Natural killer cell treated with Interleukin-12 subunit alpha and Interleukin-12 subunit beta and Interleukin-15 and Interleukin-18, amount 100 ng/mL, for 72 hours (primary cell): Measurements from ENCODE around the gene TAF4. TPM values are rescaled to one million over a fixed set of nuclear protein-coding genes. Genes with fewer than 3 reads are reported as not detected.
A peak's percentile ranks its signal among the peaks of the same experiment; 100 is the strongest.
"Not testable (repeated sequence)": the region's sequence is repeated elsewhere in the genome, so short reads cannot be mapped to it uniquely, and the experiment has no call there.

Experiments used
- ATAC-seq, 2 donors: fragments of 150-1000 bp; cut with Tn5 transposase in 1 of 2; sonication (Bioruptor Pico), chemical (Tn5 transposase) in 1 of 2; 2 replicates each; pipeline ENCODE4 v1.10.0; 2021
- DNase-seq: peaks from one replicate; pipeline ENCODE4 v3.0.0; 2022; ENCODE audit warnings: low spot score
- H3K27ac Mint-ChIP-seq, 2 donors: 1 replicate in 1 of 2; 2 replicates in 1 of 2; pipeline ENCODE4 v1.8.0; 2022; ENCODE audit warnings: mixed read lengths in 2 of 2, mild to moderate bottlenecking in 1 of 2, moderate library complexity in 1 of 2
- H3K27me3 Mint-ChIP-seq, 2 donors: 1 replicate in 1 of 2; 2 replicates in 1 of 2; pipeline ENCODE4 v1.8.0; 2022; ENCODE audit warnings: mixed read lengths in 2 of 2
- H3K36me3 Mint-ChIP-seq: one replicate; pipeline ENCODE4 v1.8.0; 2022; ENCODE audit warnings: mixed read lengths
- H3K4me1 Mint-ChIP-seq, 2 donors: 1 replicate in 1 of 2; 2 replicates in 1 of 2; pipeline ENCODE4 v1.8.0; 2022; ENCODE audit warnings: low read depth in 2 of 2, mixed read lengths in 2 of 2, mild to moderate bottlenecking in 1 of 2
- H3K4me3 Mint-ChIP-seq: one replicate; pipeline ENCODE4 v1.8.0; 2022; ENCODE audit warnings: mixed read lengths
- H3K9me3 Mint-ChIP-seq: 2 replicates; pipeline ENCODE4 v1.8.0; 2022; ENCODE audit warnings: mixed read lengths
- total RNA-seq, 2 donors: library from RNA; stranded (reverse); gene quantifications; one replicate each; pipeline ENCODE4 v1.2.3, GENCODE V29; 2022

The TAF4 gene
- total RNA-seq, 2 donors from 2014 or later: 22.2 to 53.6 TPM

DNA sequence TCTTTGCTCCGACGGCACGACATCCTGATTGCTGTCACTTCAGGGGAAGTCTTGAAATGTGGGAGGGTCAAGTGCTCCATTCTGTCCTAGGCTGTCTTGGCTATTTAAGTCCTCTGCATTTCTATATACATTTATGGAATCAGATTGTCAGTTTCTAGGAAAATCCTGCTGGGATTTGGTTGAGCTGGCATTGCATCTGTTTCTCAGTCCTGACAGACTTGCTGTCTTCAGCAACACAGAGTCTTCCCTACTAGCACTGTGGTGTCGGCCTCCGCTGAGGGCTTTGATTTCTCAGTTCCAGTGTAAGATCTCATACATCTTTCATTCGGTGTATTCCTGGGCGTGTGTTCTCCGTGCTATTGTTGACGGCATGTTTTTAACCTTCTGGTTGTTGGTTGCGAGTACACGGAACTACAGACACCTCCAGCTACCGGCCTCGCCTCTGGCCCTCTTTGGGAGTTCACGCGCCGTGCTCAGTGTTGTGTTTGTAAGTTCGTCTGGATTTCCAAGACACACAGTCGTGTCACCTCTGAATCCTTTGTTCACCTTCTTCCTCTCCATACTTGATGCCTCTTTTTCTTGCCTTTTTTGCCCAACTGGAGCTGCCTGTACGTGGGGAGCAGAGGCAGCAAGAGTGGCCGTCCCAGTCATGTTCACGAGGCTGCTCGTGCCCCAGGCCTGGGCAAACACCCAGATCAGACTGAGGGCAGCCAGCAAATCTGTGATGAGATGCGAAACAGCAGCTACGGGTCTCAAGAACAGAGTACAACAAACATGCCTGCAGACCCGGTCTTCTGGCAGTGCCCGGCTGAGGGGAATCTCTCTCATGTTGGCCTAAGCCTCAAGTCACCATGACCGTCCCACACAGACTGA, 92.8 kb downstream of the TAF4 start:
- H3K9me3 Mint-ChIP-seq: no peaks in the 10 kb centered on the region
- H3K36me3 Mint-ChIP-seq: peaks cover 7% of the 10 kb centered on the region
- no peak overlapping the region for H3K4me3 Mint-ChIP-seq
- H3K4me1 Mint-ChIP-seq: peaks cover 0 to 2% of the 10 kb centered on the region in 2 donors
- H3K27me3 Mint-ChIP-seq: peaks cover 0 to 3% of the 10 kb centered on the region in 2 donors
- no peak for DNase-seq
- H3K27ac Mint-ChIP-seq: no peak overlapping the region
- ATAC-seq: no peak

DNA sequence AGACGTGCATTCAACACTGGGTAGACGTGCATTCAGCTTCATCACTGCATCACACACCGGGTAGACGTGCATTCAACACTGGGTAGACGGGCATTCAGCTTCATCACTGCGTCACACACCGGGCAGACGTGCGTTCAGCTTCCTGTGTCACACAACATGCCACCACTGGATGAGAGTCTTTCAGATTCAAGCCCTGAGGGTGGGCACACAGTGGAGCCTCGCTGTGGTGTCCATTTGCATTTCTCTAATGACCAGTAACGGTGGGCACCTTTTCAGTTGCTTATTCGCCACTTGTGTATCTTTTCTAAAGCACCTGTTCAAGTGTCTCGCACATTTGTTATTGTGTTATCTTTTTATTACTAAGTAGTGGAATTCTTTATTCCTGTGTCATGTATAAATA, 94.1 kb downstream of the TAF4 start:
- not testable (repeated sequence) for H3K4me1 Mint-ChIP-seq, H3K36me3 Mint-ChIP-seq, H3K9me3 Mint-ChIP-seq, H3K4me3 Mint-ChIP-seq, DNase-seq, H3K27me3 Mint-ChIP-seq, H3K27ac Mint-ChIP-seq, ATAC-seq

DNA sequence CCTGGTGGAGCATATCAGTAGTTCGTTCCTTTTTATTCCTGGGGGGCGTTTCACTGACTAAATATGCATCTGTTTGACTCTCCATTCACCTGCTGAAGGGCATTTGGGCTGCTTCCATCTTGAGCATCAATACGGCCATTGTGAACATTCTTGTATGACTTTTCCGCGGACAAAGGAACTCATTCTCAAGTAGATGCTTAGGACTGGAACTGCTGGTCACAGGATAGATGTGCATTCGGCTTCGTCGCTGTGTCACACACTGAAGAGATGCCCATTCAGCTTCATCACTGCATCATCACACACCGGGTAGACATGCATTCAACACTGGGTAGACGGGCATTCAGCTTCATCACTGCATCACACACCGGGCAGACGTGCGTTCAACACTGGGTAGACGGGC, 95.3 kb downstream of the TAF4 start:
- Mint-ChIP-seq H3K4me3 (no peak overlapping the region), H3K27me3 (peaks cover 0 to 4% of the 10 kb centered on the region in 2 donors), H3K4me1 (no peaks in the 10 kb centered on the region), H3K36me3 (peaks cover 7% of the 10 kb centered on the region), H3K9me3 (no peaks in the 10 kb centered on the region), H3K27ac (no peak overlapping the region)
- ATAC-seq: no peak
- no peak for DNase-seq

DNA sequence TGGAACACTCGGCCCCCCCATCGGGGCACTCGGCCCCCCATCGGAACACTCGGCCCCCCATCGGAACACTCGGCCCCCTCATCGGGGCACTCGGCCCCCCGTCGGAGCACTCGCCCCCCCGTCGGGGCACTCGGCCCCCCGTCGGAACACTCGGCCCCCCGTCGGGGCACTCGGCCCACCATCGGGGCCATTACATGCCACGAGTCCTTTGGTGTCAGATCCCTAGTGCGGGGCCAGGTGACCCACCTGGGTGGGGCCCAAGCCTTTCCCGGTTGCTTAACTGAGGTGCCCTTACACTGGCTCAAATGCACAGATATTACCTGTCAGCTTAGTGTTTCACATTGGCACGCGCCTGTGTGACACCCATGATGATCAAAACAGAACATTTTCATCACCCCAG, 95.9 kb downstream of the TAF4 start:
- H3K4me1 Mint-ChIP-seq: no peaks in the 10 kb centered on the region
- peaks cover 7% of the 10 kb centered on the region for H3K36me3 Mint-ChIP-seq
- H3K4me3 Mint-ChIP-seq: no peak overlapping the region
- peaks cover 0 to 6% of the 10 kb centered on the region in 2 donors for H3K27me3 Mint-ChIP-seq
- no peak overlapping the region for H3K27ac Mint-ChIP-seq
- H3K9me3 Mint-ChIP-seq: no peaks in the 10 kb centered on the region
- ATAC-seq (no peak), DNase-seq (no peak)

DNA sequence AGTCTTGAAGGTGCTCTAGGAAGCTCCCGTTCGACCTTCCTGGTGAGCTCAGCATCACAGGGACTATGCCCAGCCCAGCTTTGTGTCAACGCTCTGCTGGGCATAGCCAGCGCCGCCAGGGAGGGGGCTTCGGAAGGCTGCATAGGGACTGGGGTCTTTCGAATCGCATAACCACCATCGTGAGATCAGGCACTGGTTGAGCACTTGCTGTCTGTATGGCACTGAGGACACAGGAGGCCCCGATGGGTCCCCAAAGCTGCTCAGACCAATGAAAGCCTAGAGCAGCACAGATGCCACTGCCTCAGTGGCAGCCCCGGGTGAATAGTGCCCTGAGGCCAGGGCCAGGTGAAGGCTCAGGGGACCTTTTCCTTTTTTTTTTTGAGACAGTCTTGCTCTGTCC, 96.7 kb downstream of the TAF4 start:
- H3K4me1 Mint-ChIP-seq: no peaks in the 10 kb centered on the region
- H3K36me3 Mint-ChIP-seq: peaks cover 7% of the 10 kb centered on the region
- H3K9me3 Mint-ChIP-seq: no peaks in the 10 kb centered on the region
- H3K27ac Mint-ChIP-seq: no peak overlapping the region
- H3K4me3 Mint-ChIP-seq: no peak overlapping the region
- ATAC-seq (no peak), DNase-seq (no peak)
- H3K27me3 Mint-ChIP-seq: peaks cover 0 to 6% of the 10 kb centered on the region in 2 donors

DNA sequence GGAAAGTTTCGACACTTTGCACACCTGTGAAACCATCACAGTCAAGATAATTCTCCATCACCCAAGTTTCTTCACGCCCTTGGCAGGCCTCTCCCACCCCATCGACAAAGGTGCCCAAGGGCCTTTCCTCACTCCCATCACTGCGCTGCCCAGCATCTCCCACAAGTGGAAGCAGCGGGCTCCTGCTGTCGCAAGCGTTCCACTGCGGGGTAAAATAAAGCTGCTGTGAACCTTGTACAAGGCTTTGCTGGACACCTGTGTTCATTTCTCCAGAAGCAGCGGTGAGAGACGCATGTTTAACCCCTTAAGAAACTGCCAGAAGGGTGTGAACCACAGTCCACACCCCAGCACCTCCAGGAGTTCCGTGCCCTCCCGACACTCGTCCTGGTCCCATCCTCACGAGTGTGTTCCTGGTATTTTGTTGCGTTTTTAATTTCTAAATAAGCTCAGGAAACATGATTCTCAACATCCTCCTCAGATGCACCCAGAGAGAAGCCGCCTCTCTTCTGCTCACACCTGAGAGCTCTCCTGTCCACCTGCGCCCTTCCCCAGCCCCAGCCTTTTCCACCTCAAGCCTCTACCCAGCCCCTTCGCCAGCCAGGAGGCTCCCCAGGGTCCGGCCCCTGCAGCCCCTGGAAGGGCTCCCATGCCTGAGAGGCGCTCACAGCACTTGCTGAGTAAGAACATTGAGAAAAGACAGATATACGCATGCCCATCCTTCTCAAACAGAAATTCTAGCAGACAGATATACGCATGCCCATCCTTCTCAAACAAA, 97.5 kb downstream of the TAF4 start:
- Mint-ChIP-seq H3K9me3 (no peaks in the 10 kb centered on the region), H3K4me1 (no peaks in the 10 kb centered on the region), H3K27me3 (peaks cover 0 to 8% of the 10 kb centered on the region in 2 donors), H3K4me3 (no peak overlapping the region), H3K36me3 (peaks cover 7% of the 10 kb centered on the region), H3K27ac (no peak overlapping the region)
- ATAC-seq (no peak), DNase-seq (no peak)

DNA sequence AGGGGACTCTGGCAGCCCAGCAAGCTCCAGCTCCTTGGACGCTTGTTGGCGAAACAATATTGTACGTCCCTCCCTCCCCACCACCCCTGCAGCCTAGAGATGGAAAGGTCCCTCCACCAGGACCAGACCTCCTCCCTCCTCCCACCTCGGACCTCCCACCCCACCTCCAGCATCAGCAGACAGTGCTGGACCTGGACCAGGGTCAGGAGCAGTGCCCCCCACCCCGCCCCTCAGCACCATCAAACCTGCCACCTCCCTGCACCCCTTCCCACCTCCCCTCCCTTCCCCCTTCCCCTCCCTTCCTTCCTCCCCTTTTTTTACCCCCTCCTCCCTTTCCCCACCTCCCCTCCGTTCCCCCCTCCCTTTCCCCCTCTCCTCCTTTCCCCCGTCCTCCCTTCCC, 98.4 kb downstream of the TAF4 start:
- DNase-seq (no peak), ATAC-seq (no peak)
- Mint-ChIP-seq H3K4me3 (no peak overlapping the region), H3K27me3 (peaks cover 0 to 8% of the 10 kb centered on the region in 2 donors), H3K36me3 (peaks cover 2% of the 10 kb centered on the region), H3K27ac (no peak overlapping the region), H3K9me3 (no peaks in the 10 kb centered on the region), H3K4me1 (no peaks in the 10 kb centered on the region)

DNA sequence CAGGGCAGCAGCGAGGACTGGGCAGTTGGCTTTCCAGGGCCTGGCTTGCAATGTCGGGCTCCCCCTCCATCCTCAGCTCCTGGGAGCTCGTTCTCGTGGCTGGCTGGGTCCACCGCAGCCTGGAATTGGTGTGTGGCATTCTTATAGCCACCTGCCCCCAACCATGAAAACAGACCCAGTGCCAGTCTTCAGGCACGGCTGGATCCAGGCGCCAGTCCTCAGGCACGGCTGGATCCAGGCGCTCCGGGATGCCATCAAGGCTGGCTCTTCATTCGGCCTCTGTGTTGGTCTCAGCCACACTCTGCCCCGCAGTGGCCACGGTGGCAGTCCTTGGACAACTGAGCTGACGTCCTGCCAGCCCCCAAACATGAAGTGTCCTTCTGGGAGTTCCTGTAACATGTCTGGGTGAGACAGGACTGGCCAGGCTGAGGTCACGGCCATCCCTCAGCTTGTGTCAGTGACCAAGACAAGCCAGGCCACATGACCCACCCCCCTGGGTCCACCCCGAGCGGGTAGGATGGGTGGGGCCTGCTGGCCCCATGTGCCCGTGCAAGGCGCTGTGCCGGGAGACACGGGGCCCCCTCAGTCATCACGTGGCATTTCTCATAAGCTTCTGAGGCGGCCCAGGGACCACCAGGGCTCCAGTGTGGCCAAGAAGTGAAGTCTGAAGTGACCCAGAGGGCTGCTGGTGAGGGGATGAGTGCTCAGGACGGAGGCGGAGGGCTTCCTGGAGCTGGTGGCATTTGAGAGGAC, 99.0 kb downstream of the TAF4 start:
- Mint-ChIP-seq H3K36me3 (no peaks in the 10 kb centered on the region), H3K9me3 (no peaks in the 10 kb centered on the region), H3K4me1 (no peaks in the 10 kb centered on the region), H3K4me3 (no peak overlapping the region), H3K27ac (no peak overlapping the region), H3K27me3 (peaks cover 0 to 11% of the 10 kb centered on the region in 2 donors)
- DNase-seq (no peak), ATAC-seq (no peak)

DNA sequence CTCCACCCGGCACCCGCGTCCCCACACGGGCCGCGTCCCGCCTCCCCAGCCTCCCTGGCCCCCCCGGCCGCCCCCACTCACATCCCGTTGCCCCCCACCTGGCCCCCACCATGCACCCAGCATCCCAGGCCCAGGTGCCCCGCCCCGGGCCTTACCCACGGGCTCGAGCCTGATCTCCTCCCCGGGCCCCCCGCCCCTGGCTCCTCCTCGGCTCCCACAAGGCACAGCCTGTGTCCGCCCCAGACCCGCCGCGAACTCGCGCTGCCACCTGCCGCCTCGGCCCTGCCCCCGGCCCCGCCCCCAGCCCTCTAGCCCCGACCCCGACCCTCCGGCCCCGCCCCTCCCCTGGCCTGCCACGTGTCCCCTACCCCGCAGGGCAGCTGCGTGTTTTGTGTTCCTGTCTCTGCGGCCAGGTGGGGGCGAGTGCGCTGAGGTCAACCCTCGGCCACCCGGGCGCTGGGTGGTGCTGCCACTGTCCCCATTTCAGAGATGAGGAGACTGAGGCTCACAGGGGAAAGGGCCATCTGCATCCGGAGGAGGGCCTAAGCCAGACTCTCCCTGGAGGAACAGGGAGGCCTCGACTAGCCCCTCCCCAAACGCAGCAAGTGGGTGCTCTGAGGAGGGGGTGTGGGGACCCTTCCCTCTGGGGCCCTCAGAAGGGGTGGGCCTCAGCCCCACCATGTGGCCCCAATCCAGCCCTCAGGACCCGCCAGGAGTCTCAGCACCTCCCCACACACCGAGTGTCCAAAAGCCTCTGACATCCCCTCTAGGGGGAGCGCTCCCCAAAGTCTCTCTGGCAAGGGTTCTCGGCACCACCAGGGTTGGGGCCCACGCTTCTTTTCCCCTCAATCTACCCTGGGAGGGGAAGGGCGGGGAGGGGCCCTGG, 99.8 kb downstream of the TAF4 start:
- peak; percentile 17 to 34 for ATAC-seq
- Mint-ChIP-seq H3K4me1 (no peaks in the 10 kb centered on the region), H3K27ac (no peak overlapping the region), H3K27me3 (peaks cover 0 to 11% of the 10 kb centered on the region in 2 donors), H3K4me3 (no peak overlapping the region), H3K9me3 (no peaks in the 10 kb centered on the region), H3K36me3 (no peaks in the 10 kb centered on the region)
- DNase-seq: no peak

DNA sequence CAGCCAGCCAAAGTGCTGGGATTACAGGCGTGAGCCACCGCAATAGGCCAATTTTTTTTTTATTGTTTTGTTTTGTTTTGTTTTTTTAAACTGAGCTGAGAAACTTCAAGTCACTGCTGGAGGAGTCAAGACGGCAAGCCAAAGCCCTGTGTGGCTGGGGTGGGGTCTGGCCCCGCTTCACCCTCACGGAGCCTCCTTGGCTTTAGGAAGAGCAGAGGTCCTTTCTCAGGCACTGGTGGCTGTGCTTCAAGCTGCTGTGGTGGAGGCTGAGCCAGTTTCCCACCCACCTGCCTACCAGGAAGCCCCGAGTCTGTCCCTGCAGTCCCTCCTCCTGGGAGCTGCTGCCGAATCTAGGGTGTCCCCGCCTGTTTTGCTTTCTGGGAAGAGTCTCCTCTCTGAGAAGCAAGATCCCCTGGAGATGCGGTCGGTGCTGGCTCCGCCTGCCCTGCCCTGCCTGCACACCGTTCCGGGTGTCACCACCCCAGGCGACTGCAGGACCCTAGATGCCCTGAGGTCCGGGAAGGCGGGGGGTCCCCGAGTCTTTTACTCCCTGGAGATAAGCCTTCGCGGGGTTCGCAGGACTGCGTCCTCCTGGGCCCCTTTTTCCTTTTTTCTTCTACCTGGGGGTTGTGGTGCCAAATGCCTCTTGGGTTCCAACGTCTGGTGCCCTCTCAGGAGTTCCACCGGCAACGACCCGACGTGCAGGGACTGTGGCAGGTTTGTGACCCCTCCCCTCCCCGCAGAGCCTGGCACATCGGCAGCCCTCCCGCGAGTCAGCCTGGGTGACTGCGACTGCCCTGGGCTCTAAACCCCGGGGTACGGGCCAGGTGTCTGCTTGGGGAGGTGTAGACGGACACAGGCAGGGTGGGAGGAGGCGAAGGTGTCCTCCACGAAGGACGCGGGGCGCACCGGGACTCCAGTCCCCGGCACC, 100.7 kb downstream of the TAF4 start:
- H3K4me3 Mint-ChIP-seq: no peak overlapping the region
- ATAC-seq: peak in 1 of 2 donors; percentile 18
- peaks cover 0 to 11% of the 10 kb centered on the region in 2 donors for H3K27me3 Mint-ChIP-seq
- H3K4me1 Mint-ChIP-seq: no peaks in the 10 kb centered on the region
- DNase-seq: no peak
- no peaks in the 10 kb centered on the region for H3K9me3 Mint-ChIP-seq
- H3K36me3 Mint-ChIP-seq: no peaks in the 10 kb centered on the region
- no peak overlapping the region for H3K27ac Mint-ChIP-seq

DNA sequence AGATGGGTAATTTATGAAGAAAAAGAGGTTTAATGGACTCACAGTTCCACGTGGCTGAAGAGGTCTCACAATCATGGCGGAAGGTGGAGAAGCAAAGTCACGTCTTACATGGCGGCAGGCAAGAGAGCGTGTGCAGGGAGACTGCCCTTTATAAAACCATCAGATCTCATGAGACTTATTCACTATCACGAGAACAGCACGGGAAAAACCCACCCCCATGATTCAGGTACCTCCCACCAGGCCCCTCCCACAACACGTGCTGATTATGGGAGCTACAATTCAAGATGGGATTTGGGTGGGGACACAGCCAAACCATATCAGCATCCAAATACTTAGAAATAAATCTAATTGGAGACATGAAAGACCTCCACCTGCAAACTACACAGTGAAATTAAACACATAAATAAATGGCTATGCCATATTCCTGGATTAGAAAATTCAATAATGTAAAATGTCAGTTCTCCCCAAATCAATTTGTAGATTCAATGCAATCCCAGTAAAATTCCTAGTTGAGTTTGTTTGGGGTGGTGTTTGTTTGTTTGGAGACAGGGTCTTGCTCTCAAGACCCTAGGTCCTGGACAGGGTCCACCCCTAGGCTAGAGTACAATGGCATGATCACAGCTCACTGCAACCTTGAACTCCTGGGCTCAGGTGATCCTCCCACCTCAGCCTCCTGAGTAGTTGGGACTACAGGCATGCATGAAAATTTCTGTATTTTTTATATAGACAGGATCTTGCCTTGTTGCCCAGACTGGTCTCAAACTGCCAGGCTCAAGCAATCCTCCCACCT, 101.6 kb downstream of the TAF4 start:
- ATAC-seq (no peak), DNase-seq (no peak)
- H3K4me3 Mint-ChIP-seq: no peak overlapping the region
- H3K27me3 Mint-ChIP-seq: peaks cover 0 to 11% of the 10 kb centered on the region in 2 donors
- H3K4me1 Mint-ChIP-seq: no peaks in the 10 kb centered on the region
- H3K36me3 Mint-ChIP-seq: no peaks in the 10 kb centered on the region
- no peak overlapping the region for H3K27ac Mint-ChIP-seq
- no peaks in the 10 kb centered on the region for H3K9me3 Mint-ChIP-seq

DNA sequence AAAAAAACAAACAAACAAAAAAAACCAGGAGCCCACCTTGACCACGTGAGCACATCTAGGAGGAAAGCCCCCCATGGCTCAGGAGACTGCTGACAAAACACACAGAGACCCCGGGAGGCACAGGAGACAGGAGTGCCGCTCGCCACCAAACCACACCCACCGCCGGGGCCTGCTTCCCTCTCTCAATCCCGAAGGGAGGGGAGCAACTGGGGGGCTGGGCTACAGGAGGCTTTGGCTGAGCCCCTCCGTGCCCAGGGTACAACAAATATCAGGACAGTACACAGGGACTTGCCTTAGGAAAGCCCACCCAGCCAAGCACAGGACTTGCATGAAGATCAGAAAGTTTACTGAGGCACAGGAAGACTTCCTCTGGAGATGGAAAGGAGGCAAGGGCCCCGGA, 102.5 kb downstream of the TAF4 start:
- ATAC-seq: no peak
- Mint-ChIP-seq H3K27me3 (peaks cover 0 to 11% of the 10 kb centered on the region in 2 donors), H3K4me3 (no peak overlapping the region), H3K9me3 (no peaks in the 10 kb centered on the region), H3K27ac (no peak overlapping the region), H3K4me1 (no peaks in the 10 kb centered on the region), H3K36me3 (no peaks in the 10 kb centered on the region)
- DNase-seq: no peak
